Mesenchymal stem cell (in vitro differentiated cells and primary cell): ENCODE data around the gene FGF21.

Experiments
- DNase-seq: peaks from one replicate; pipeline ENCODE4 v3.0.0-alpha.2; 2013
- H2AFZ ChIP-seq: one replicate; pipeline ENCODE4 v1.6.1; 2013; ENCODE audit warnings: low read depth, mild to moderate bottlenecking, control low read depth, inconsistent platforms, low read length, moderate library complexity
- H2AK5ac ChIP-seq: 2 replicates; pipeline ENCODE4 v1.6.1; 2013; ENCODE audit warnings: low read length, moderate library complexity, mild to moderate bottlenecking, inconsistent platforms; ENCODE audit not compliant: severe bottlenecking
- H2BK120ac ChIP-seq: one replicate; pipeline ENCODE4 v1.6.1; 2013; ENCODE audit warnings: low read depth, mild to moderate bottlenecking, inconsistent platforms, low read length, moderate library complexity
- H2BK12ac ChIP-seq, 2 experiments: one replicate each; pipeline ENCODE4 v1.6.1; 2013; ENCODE audit warnings: inconsistent platforms in 2 of 2, low read length in 2 of 2, mild to moderate bottlenecking in 2 of 2, moderate library complexity in 2 of 2, control low read depth in 1 of 2
- H2BK15ac ChIP-seq: one replicate; pipeline ENCODE4 v1.6.1; 2013; ENCODE audit warnings: mild to moderate bottlenecking, low read depth, inconsistent platforms; ENCODE audit not compliant: poor library complexity, severe bottlenecking
- H2BK5ac ChIP-seq: 2 replicates; pipeline ENCODE4 v1.6.1; 2013; ENCODE audit warnings: low read depth, mild to moderate bottlenecking, low read length, control low read depth, inconsistent platforms; ENCODE audit not compliant: poor library complexity, severe bottlenecking
- H3K14ac ChIP-seq, 2 experiments: one replicate each; pipeline ENCODE4 v1.6.1; 2013; ENCODE audit warnings: inconsistent platforms in 2 of 2, low read length in 2 of 2, control low read depth in 1 of 2, mild to moderate bottlenecking in 1 of 2, moderate library complexity in 1 of 2
- H3K18ac ChIP-seq, 2 experiments: one replicate each; pipeline ENCODE4 v1.6.1; 2013; ENCODE audit warnings: inconsistent platforms in 2 of 2, low read length in 2 of 2, control low read depth in 1 of 2, low read depth in 1 of 2, mild to moderate bottlenecking in 1 of 2
- H3K23ac ChIP-seq, 2 experiments: one replicate each; pipeline ENCODE4 v1.6.1; 2013; ENCODE audit warnings: inconsistent platforms in 2 of 2, low read length in 2 of 2, mild to moderate bottlenecking in 2 of 2, moderate library complexity in 2 of 2, control low read depth in 1 of 2
- H3K27ac ChIP-seq: 2 replicates; pipeline ENCODE4 v1.5.1; 2013; ENCODE audit warnings: mild to moderate bottlenecking, moderate library complexity, low read length, control low read depth, inconsistent platforms; ENCODE audit not compliant: poor library complexity, severe bottlenecking
- H3K27me3 ChIP-seq, 2 experiments: 2 replicates each; pipeline versions ENCODE4 v1.6.1 to v1.7.0; 2013; ENCODE audit warnings: low read length in 2 of 2, mild to moderate bottlenecking in 2 of 2, moderate library complexity in 2 of 2, control low read depth in 1 of 2, inconsistent platforms in 1 of 2; ENCODE audit not compliant: control insufficient read depth in 1 of 2, insufficient read depth in 1 of 2
- H3K36me3 ChIP-seq, 2 experiments: 2 replicates each; pipeline versions ENCODE4 v1.6.1 to v1.7.0; 2013; ENCODE audit warnings: low read length in 2 of 2, control low read depth in 1 of 2, inconsistent platforms in 1 of 2, low read depth in 1 of 2, mild to moderate bottlenecking in 1 of 2; ENCODE audit not compliant: insufficient read depth in 2 of 2, control insufficient read depth in 1 of 2
- H3K4ac ChIP-seq, 2 experiments: one replicate each; pipeline ENCODE4 v1.6.1; 2013; ENCODE audit warnings: inconsistent platforms in 2 of 2, low read length in 2 of 2, mild to moderate bottlenecking in 2 of 2, moderate library complexity in 2 of 2, control low read depth in 1 of 2, low read depth in 1 of 2
- H3K4me1 ChIP-seq: 2 replicates; pipeline ENCODE4 v1.6.1; 2013; ENCODE audit warnings: low read depth, low read length, control low read depth; ENCODE audit not compliant: control insufficient read depth, insufficient read depth
- H3K4me2 ChIP-seq: 2 replicates; pipeline ENCODE4 v1.6.1; 2013; ENCODE audit warnings: low read length, mild to moderate bottlenecking, inconsistent platforms; ENCODE audit not compliant: poor library complexity, severe bottlenecking
- H3K4me3 ChIP-seq, 2 experiments: 2 replicates each; pipeline versions ENCODE4 v1.5.1 to v1.7.0; 2013; ENCODE audit warnings: low read length in 2 of 2, mild to moderate bottlenecking in 2 of 2, control low read depth in 1 of 2, low read depth in 1 of 2; ENCODE audit not compliant: insufficient read depth in 1 of 2
- H3K79me1 ChIP-seq: replicated peaks from 2 replicates; pipeline ENCODE4 v1.6.1; 2013; ENCODE audit warnings: mild to moderate bottlenecking, control low read depth, low read length, inconsistent platforms; ENCODE audit not compliant: poor library complexity, severe bottlenecking
- H3K9ac ChIP-seq: 2 replicates; pipeline ENCODE4 v1.7.0; 2013; ENCODE audit warnings: mild to moderate bottlenecking, low read length, moderate library complexity
- H3K9me3 ChIP-seq: 2 replicates; pipeline ENCODE4 v1.7.0; 2013; ENCODE audit warnings: mild to moderate bottlenecking, low read length; ENCODE audit not compliant: control insufficient read depth
- H4K8ac ChIP-seq: one replicate; pipeline ENCODE4 v1.6.1; 2013; ENCODE audit warnings: inconsistent platforms, mild to moderate bottlenecking, low read length, moderate library complexity
- H4K91ac ChIP-seq: one replicate; pipeline ENCODE4 v1.6.1; 2013; ENCODE audit warnings: mild to moderate bottlenecking, low read length, inconsistent platforms
- WGBS: methylation state at CpG from one replicate; pipeline ENCODE4 v1.1.7; 2013; ENCODE audit warnings: mixed read lengths; 5-methylcytosine and 5-hydroxymethylcytosine counted together

Gene FGF21

GRCh38 chr19:48739404-48740163 is 15.7 kb upstream of the FGF21 start:
- peak overlapping the region; percentile 79 for H2BK5ac ChIP-seq
- no peak overlapping the region for H2AK5ac ChIP-seq
- WGBS, result 12% methylated on average over 46 of the region's 51 CpGs
- peaks cover 17% of the 10 kb centered on the region for H3K4me1 ChIP-seq
- peak overlapping the region; percentile 49 for H3K4me3 ChIP-seq
- H3K36me3 ChIP-seq, result no peaks in the 10 kb centered on the region
- peak overlapping the region in 1 of 2 experiments; percentile 59 for H2BK12ac ChIP-seq
- no peak overlapping the region for H4K8ac ChIP-seq
- no peak overlapping the region for H2AFZ ChIP-seq
- H3K27me3 ChIP-seq, result peaks cover 5 to 47% of the 10 kb centered on the region in 2 experiments
- no peaks in the 10 kb centered on the region for H3K79me1 ChIP-seq
- peak overlapping the region; percentile 98 for H3K4me2 ChIP-seq
- no peak overlapping the region for H3K9ac ChIP-seq
- DNase-seq, result no peak
- no peak overlapping the region for H2BK15ac ChIP-seq
- H3K4ac ChIP-seq, result peak overlapping the region in 1 of 2 experiments; percentile 8
- H3K14ac ChIP-seq, result no peak overlapping the region
- no peak overlapping the region for H4K91ac ChIP-seq
- H3K23ac ChIP-seq, result peak overlapping the region in 1 of 2 experiments; percentile 86
- H2BK120ac ChIP-seq, result no peak overlapping the region
- H3K18ac ChIP-seq, result peak overlapping the region in 1 of 2 experiments; percentile 88
- H3K9me3 ChIP-seq, result no peaks in the 10 kb centered on the region
- H3K27ac ChIP-seq, result no peak overlapping the region

DNA sequence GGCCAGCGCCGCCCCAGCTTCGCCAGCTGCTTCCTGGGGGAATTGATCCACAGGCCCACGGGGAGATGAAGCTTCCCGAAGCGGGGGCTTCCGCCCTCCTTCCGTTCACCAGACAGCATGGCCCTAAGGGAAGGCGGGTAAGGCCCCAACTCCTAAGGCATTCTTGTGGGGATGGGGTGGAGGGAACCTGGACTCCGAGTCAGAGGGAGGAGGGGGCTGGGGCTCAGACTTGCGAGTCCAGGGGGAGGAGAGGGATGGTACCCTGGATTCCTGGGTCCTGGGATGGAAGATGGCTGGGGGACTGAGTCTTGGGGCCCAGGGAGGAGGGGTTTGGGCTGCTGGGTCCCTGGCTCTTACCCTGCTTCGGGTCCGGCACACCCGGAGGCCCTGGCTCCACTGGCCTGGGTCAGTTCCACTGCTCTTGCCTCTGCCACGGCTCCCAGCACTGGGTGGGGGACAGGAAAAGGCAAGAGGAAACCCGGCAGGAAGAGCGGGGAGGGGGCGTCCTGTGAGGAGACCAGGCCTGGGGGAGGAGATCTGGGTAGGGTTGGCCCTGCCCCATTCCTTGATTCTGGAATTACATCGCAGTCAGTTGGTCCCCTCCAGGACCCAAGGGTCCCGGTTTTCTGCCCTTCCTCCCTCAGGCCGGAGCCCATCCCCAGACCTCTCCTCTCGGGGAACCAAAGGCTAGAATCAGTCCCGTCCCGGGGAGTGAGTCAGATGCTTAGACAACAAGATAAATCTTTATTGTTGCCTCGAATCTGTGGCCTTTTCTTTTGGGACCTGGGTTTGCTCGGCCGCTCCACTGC is 15.0 kb upstream of the FGF21 start, which contains the start of gene RASIP1:
Gene RASIP1, minus strand, starts transcription at position 447 of the 809 bp plus-strand sequence. Its CDS starts 328 bp downstream, at position 119.
- no peaks in the 10 kb centered on the region for H3K9me3 ChIP-seq
- no peak within 1 kb of the TSS for H3K27ac ChIP-seq
- H3K18ac ChIP-seq, result no peak within 1 kb of the TSS
- H2BK120ac ChIP-seq, result no peak within 1 kb of the TSS
- H3K9ac ChIP-seq, result no peak within 1 kb of the TSS
- H2AK5ac ChIP-seq, result no peak within 1 kb of the TSS
- no peak within 1 kb of the TSS for H4K8ac ChIP-seq
- WGBS, result 67% methylated on average over 27 of the region's 27 CpGs
- peaks cover 5 to 40% of the 10 kb centered on the region in 2 experiments for H3K27me3 ChIP-seq
- H4K91ac ChIP-seq, result no peak within 1 kb of the TSS
- H2BK12ac ChIP-seq, result peak within 1 kb of the TSS in 1 of 2 experiments; percentile 29
- H3K14ac ChIP-seq, result no peak within 1 kb of the TSS
- H3K36me3 ChIP-seq, result no peaks in the 10 kb centered on the region
- DNase-seq, result no peak
- peak within 1 kb of the TSS in 1 of 2 experiments; percentile 49 for H3K4me3 ChIP-seq
- no peak within 1 kb of the TSS for H3K23ac ChIP-seq
- H2BK15ac ChIP-seq, result no peak within 1 kb of the TSS
- H3K4ac ChIP-seq, result peak within 1 kb of the TSS in 1 of 2 experiments; percentile 8
- peak within 1 kb of the TSS; percentile 98 for H3K4me2 ChIP-seq
- H3K4me1 ChIP-seq, result peaks cover 14% of the 10 kb centered on the region
- H3K79me1 ChIP-seq, result no peaks in the 10 kb centered on the region
- no peak within 1 kb of the TSS for H2AFZ ChIP-seq
- H2BK5ac ChIP-seq, result no peak within 1 kb of the TSS

- no peak overlapping the region for H2BK12ac ChIP-seq
- H4K91ac ChIP-seq, result no peak overlapping the region
- no peak overlapping the region for H3K4me2 ChIP-seq
- no peaks in the 10 kb centered on the region for H3K9me3 ChIP-seq
- H3K14ac ChIP-seq, result no peak overlapping the region
- no peaks in the 10 kb centered on the region for H3K36me3 ChIP-seq
- no peak overlapping the region for H4K8ac ChIP-seq
- H2AFZ ChIP-seq, result no peak overlapping the region
- no peak overlapping the region for H3K9ac ChIP-seq
- no peak overlapping the region for H3K27ac ChIP-seq
- no peak overlapping the region for H2AK5ac ChIP-seq
- no peak overlapping the region for H2BK5ac ChIP-seq
- H2BK120ac ChIP-seq, result no peak overlapping the region
- H3K4ac ChIP-seq, result no peak overlapping the region
- 57% methylated on average over 34 of the region's 35 CpGs for whole genome bisulfite sequencing
- peaks cover 14% of the 10 kb centered on the region for H3K4me1 ChIP-seq
- no peak overlapping the region for H3K18ac ChIP-seq
- no peak overlapping the region for H2BK15ac ChIP-seq
- peaks cover 5 to 48% of the 10 kb centered on the region in 2 experiments for H3K27me3 ChIP-seq
- no peaks in the 10 kb centered on the region for H3K79me1 ChIP-seq
- no peak overlapping the region for H3K23ac ChIP-seq
- no peak overlapping the region for H3K4me3 ChIP-seq
- no peak for DNase-seq
These were observed 14.0 kb upstream of the FGF21 start for GRCh38 chr19:48741129-48741999.
